IMR-90 (cell line): ENCODE measurements around the gene CD84. TPM values are rescaled to one million over a fixed set of nuclear protein-coding genes. Genes with fewer than 3 reads are reported as not detected.

Experiments used
- ATAC-seq: fragments of 200-7000 bp; cut with Tn5 transposase; 2 replicates; pipeline ENCODE4 v1.9.1; 2020; ENCODE audit warnings: low read depth, mild to moderate bottlenecking, moderate library complexity
- BruUV-seq: library from RNA; stranded (reverse); fragments of 400-500 nt; replicated peaks from 2 replicates; lab custom pipeline; 2021; lab: Mats Ljungman, UMichigan
- CTCF ChIA-PET: fragments of 300-600 bp; formaldehyde crosslinking; extraction: SDS; loops from one replicate; lab custom pipeline; 2021; ENCODE audit warnings: antibody characterized with exemption; lab: Yijun Ruan, JAX
- POLR2A ChIA-PET: fragments of 300-600 bp; sonication (Branson Sonifier 250); formaldehyde crosslinking; loops from one replicate; lab custom pipeline; 2022; ENCODE audit warnings: antibody characterized with exemption; ENCODE audit not compliant: unreplicated experiment; lab: Charles Lee
- DNase-seq: peaks from one replicate; pipeline ENCODE4 v3.0.0; 2013
- H2AFZ ChIP-seq: replicated peaks from 2 replicates; pipeline ENCODE3; 2013; ENCODE audit warnings: low read length, mild to moderate bottlenecking; ENCODE audit not compliant: poor library complexity
- H2AK5ac ChIP-seq: 2 replicates; pipeline ENCODE4 v1.6.1; 2013; ENCODE audit warnings: low read depth, low read length, inconsistent platforms
- H2AK9ac ChIP-seq: replicated peaks from 2 replicates; pipeline ENCODE3; 2013; ENCODE audit warnings: mild to moderate bottlenecking, low read depth, low read length, moderate library complexity; ENCODE audit not compliant: poor library complexity
- H2BK120ac ChIP-seq: 2 replicates; pipeline ENCODE4 v1.6.1; 2013; ENCODE audit warnings: low read depth, low read length, inconsistent platforms
- H2BK15ac ChIP-seq: 3 replicates; pipeline ENCODE4 v1.6.1; 2013; ENCODE audit warnings: low read depth, low read length, inconsistent platforms
- H2BK20ac ChIP-seq: 2 replicates; pipeline ENCODE4 v1.6.1; 2013; ENCODE audit warnings: low read depth, mild to moderate bottlenecking, inconsistent platforms, low read length, moderate library complexity
- H2BK5ac ChIP-seq: 2 replicates; pipeline ENCODE4 v1.6.1; 2013; ENCODE audit warnings: mild to moderate bottlenecking, low read depth, low read length, inconsistent platforms; ENCODE audit not compliant: poor library complexity, severe bottlenecking
- H3K14ac ChIP-seq: replicated peaks from 2 replicates; pipeline ENCODE4 v1.6.1; 2013; ENCODE audit warnings: low read depth, low read length, inconsistent platforms
- H3K18ac ChIP-seq: 2 replicates; pipeline ENCODE4 v1.6.1; 2013; ENCODE audit warnings: low read depth, low read length, control low read depth
- H3K23ac ChIP-seq: 2 replicates; pipeline ENCODE4 v1.6.1; 2013; ENCODE audit warnings: low read depth, low read length, inconsistent platforms
- H3K27ac ChIP-seq: 2 replicates; pipeline ENCODE4 v1.5.1; 2013; ENCODE audit warnings: mild to moderate bottlenecking, control low read depth, low read length; ENCODE audit not compliant: insufficient read depth
- H3K27me3 ChIP-seq: 2 replicates; pipeline ENCODE4 v1.6.1; 2013; ENCODE audit warnings: low read length; ENCODE audit not compliant: control insufficient read depth, insufficient read depth
- H3K36me3 ChIP-seq: 2 replicates; pipeline ENCODE4 v1.6.1; 2013; ENCODE audit warnings: low read length, mixed read lengths; ENCODE audit not compliant: control insufficient read depth, insufficient read depth
- H3K4ac ChIP-seq: 2 replicates; pipeline ENCODE4 v1.6.1; 2013; ENCODE audit warnings: low read depth, low read length, inconsistent platforms
- H3K4me1 ChIP-seq: 2 replicates; pipeline ENCODE4 v1.6.1; 2013; ENCODE audit warnings: low read length, mixed read lengths; ENCODE audit not compliant: control insufficient read depth, insufficient read depth
- H3K4me2 ChIP-seq: 2 replicates; pipeline ENCODE4 v1.6.1; 2013; ENCODE audit warnings: low read depth, mild to moderate bottlenecking, control low read depth, low read length, moderate library complexity
- H3K4me3 ChIP-seq: 2 replicates; pipeline ENCODE4 v1.5.1; 2013; ENCODE audit warnings: low read depth, mild to moderate bottlenecking, control low read depth, low read length, moderate library complexity; ENCODE audit not compliant: insufficient read depth
- H3K56ac ChIP-seq: 2 replicates; pipeline ENCODE4 v1.6.1; 2013; ENCODE audit warnings: low read length, inconsistent platforms; ENCODE audit not compliant: insufficient read depth; ENCODE audit errors: extremely low read depth
- H3K79me1 ChIP-seq, 2 experiments: 2 replicates each; pipeline ENCODE4 v1.6.1; 2013; ENCODE audit warnings: low read length in 2 of 2, inconsistent platforms in 1 of 2, low read depth in 1 of 2
- H3K9ac ChIP-seq: 2 replicates; pipeline ENCODE4 v1.6.1; 2013; ENCODE audit warnings: low read depth, low read length, control low read depth
- H3K9me1 ChIP-seq: 2 replicates; pipeline ENCODE4 v1.6.1; 2013; ENCODE audit warnings: low read length, inconsistent platforms; ENCODE audit not compliant: insufficient read depth
- H3K9me3 ChIP-seq: 2 replicates; pipeline ENCODE4 v1.6.1; 2013; ENCODE audit warnings: low read length; ENCODE audit not compliant: control insufficient read depth, insufficient read depth
- H4K20me1 ChIP-seq: 2 replicates; pipeline ENCODE4 v1.6.1; 2013; ENCODE audit warnings: low read length, inconsistent platforms; ENCODE audit not compliant: insufficient read depth
- H4K5ac ChIP-seq: 2 replicates; pipeline ENCODE4 v1.6.1; 2013; ENCODE audit warnings: mild to moderate bottlenecking, low read depth, low read length, control low read depth
- H4K8ac ChIP-seq, 2 experiments: 2 replicates each; pipeline ENCODE4 v1.6.1; 2013; ENCODE audit warnings: low read depth in 2 of 2, low read length in 2 of 2, control low read depth in 1 of 2, inconsistent platforms in 1 of 2
- H4K91ac ChIP-seq: 2 replicates; pipeline ENCODE4 v1.6.1; 2013; ENCODE audit warnings: low read depth, low read length, inconsistent platforms; ENCODE audit not compliant: insufficient read depth
- FOS ChIP-seq: fragments of 150-350 bp; IDR thresholded peaks from 2 replicates; pipeline ENCODE4 v1.6.1; 2016; ENCODE audit warnings: low read depth, low read length
- MAFK ChIP-seq: IDR thresholded peaks from 2 replicates; pipeline ENCODE4 v1.6.1; 2012; ENCODE audit warnings: low read depth, low read length, improper control_type of control experiment
- MAZ ChIP-seq: IDR thresholded peaks from 2 replicates; pipeline ENCODE4 v1.6.1; 2012; ENCODE audit warnings: low read depth, mild to moderate bottlenecking, low read length, improper control_type of control experiment, moderate library complexity, borderline replicate concordance
- MXI1 ChIP-seq: IDR thresholded peaks from 2 replicates; pipeline ENCODE4 v1.6.1; 2012; ENCODE audit warnings: low read depth, mild to moderate bottlenecking, low read length, moderate library complexity, borderline replicate concordance
- RAD21 ChIP-seq: IDR thresholded peaks from 2 replicates; pipeline ENCODE4 v1.6.1; 2012; ENCODE audit warnings: low read length, improper control_type of control experiment
- RCOR1 ChIP-seq: IDR thresholded peaks from 2 replicates; pipeline ENCODE4 v1.6.1; 2012; ENCODE audit warnings: mild to moderate bottlenecking, low read length, improper control_type of control experiment; ENCODE audit not compliant: insufficient replicate concordance
- RFX5 ChIP-seq: IDR thresholded peaks from 2 replicates; pipeline ENCODE4 v1.8.0; 2012; ENCODE audit warnings: low read depth, mild to moderate bottlenecking, low read length, moderate library complexity
- WGBS, 2 experiments: methylation state at CpG; one replicate each; pipeline versions ENCODE4 v1.1.5 to v1.1.7; 2013; ENCODE audit warnings: missing lambda C conversion rate in 2 of 2; ENCODE audit not compliant: insufficient read length in 1 of 2; ENCODE audit errors: extremely low coverage in 2 of 2; 5-methylcytosine and 5-hydroxymethylcytosine counted together
- dilution Hi-C: fragments of 300-500 bp; cut with HindIII; formaldehyde crosslinking; loops from one replicate; pipeline ENCODE4 v1.14.3; 2018; ENCODE audit warnings: low sequenced_read_pairs; ENCODE audit not compliant: unreplicated experiment
- in situ Hi-C: fragments of 300-500 bp; cut with MboI; formaldehyde crosslinking; loops from 3 replicates; pipeline ENCODE4 v1.14.3; 2019; ENCODE audit warnings: low sequenced_read_pairs, inconsistent platforms, mixed read lengths
- intact Hi-C: fragments of 100-400 bp; cut with micrococcal nuclease; formaldehyde crosslinking; loops from 2 replicates; pipeline ENCODE4 v1.10.0; 2022
- polyA plus RNA-seq, 3 experiments: library from polyadenylated mRNA; depleted of rRNA; stranded (reverse); fragments of >200 nt; gene quantifications; 2 replicates each; pipeline ENCODE4 v1.2.3, GENCODE V29; 2012; ENCODE audit warnings: low replicate concordance in 1 of 3
- total RNA-seq: library from RNA; depleted of rRNA; stranded (reverse); fragments of >200 nt; gene quantifications from 2 replicates; pipeline ENCODE4 v1.2.3, GENCODE V29; 2012
- TF ChIP-seq, protein P1 (sequence below): fragments of 150-350 bp; IDR thresholded peaks from 2 replicates; pipeline ENCODE4 v1.6.1; 2017; ENCODE audit warnings: mild to moderate bottlenecking, antibody characterized with exemption, low read length, low read depth
- TF ChIP-seq, protein P2 (sequence below): conservative IDR thresholded peaks from 2 replicates; pipeline ENCODE4 v1.5.1; 2012; ENCODE audit warnings: mild to moderate bottlenecking, low read depth, low read length, improper control_type of control experiment

CD84 gene
- total and polyA plus RNA-seq, 2 of the 4 experiments (the other 2 are of a cell fraction), result not detected

DNA sequence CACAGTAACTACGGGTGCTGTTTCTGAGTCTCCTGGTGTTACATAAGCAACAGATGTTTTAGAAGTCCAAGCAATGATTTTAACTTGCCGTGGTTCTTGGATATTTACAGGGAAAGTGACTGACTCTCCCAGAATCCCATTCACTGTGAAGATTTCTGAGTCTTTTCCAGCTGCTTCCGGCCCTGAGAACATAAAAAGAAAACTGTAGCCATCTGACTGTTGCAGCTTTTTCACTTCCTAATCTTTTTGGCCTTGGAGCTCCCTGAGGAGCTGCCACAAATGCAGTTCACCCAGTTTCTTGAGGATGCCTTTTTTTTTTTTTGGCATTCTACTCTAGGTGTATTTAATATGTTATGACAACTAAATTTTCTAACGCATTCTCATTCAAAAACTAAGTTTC is 13.7 kb downstream of the CD84 start:
- Histone ChIP-seq H3K14ac (no peak overlapping the region), H2AK9ac (no peak overlapping the region), H4K8ac (no peak overlapping the region), H2BK5ac (no peak overlapping the region), H3K4me2 (no peak overlapping the region), H3K9me3 (no peaks in the 10 kb centered on the region), H3K36me3 (no peaks in the 10 kb centered on the region), H3K9me1 (no peaks in the 10 kb centered on the region), H2AFZ (no peak overlapping the region), H2AK5ac (no peak overlapping the region), H3K56ac (no peak overlapping the region), H2BK20ac (no peak overlapping the region), H4K91ac (no peak overlapping the region), H3K4ac (no peak overlapping the region), H4K5ac (no peak overlapping the region), H3K27ac (no peak overlapping the region), H3K18ac (no peak overlapping the region), H3K4me3 (no peak overlapping the region), H3K9ac (no peak overlapping the region), H3K4me1 (no peaks in the 10 kb centered on the region), H2BK15ac (no peak overlapping the region), H4K20me1 (no peaks in the 10 kb centered on the region), H2BK120ac (no peak overlapping the region), H3K79me1 (no peaks in the 10 kb centered on the region), H3K23ac (no peak overlapping the region), H3K27me3 (no peaks in the 10 kb centered on the region)
- no TSS peak for BruUV-seq
- WGBS, 2 experiments, result no CpG with 5 or more reads among the region's 4 CpGs
- ATAC-seq (no peak), DNase-seq (no peak)
- ChIA-PET POLR2A (no interaction called here), CTCF (interaction anchor here (0.6 kb wide), 1 partner anchor 338 kb away, joined by 4 read pairs; no protein-coding TSS in a partner anchor)
- intact Hi-C loops (no loop called here), in situ Hi-C loops (no loop called here), dilution Hi-C loops (no loop called here)
- no peak for TF ChIP-seq FOS
- no peak for TF ChIP-seq RCOR1
- no peak for TF ChIP-seq RAD21
- no peak for TF ChIP-seq MAFK
- TF ChIP-seq, protein P1, sequence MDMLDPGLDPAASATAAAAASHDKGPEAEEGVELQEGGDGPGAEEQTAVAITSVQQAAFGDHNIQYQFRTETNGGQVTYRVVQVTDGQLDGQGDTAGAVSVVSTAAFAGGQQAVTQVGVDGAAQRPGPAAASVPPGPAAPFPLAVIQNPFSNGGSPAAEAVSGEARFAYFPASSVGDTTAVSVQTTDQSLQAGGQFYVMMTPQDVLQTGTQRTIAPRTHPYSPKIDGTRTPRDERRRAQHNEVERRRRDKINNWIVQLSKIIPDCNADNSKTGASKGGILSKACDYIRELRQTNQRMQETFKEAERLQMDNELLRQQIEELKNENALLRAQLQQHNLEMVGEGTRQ, result no peak
- TF ChIP-seq, protein P2, sequence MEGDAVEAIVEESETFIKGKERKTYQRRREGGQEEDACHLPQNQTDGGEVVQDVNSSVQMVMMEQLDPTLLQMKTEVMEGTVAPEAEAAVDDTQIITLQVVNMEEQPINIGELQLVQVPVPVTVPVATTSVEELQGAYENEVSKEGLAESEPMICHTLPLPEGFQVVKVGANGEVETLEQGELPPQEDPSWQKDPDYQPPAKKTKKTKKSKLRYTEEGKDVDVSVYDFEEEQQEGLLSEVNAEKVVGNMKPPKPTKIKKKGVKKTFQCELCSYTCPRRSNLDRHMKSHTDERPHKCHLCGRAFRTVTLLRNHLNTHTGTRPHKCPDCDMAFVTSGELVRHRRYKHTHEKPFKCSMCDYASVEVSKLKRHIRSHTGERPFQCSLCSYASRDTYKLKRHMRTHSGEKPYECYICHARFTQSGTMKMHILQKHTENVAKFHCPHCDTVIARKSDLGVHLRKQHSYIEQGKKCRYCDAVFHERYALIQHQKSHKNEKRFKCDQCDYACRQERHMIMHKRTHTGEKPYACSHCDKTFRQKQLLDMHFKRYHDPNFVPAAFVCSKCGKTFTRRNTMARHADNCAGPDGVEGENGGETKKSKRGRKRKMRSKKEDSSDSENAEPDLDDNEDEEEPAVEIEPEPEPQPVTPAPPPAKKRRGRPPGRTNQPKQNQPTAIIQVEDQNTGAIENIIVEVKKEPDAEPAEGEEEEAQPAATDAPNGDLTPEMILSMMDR, result no peak
- TF ChIP-seq MXI1, result no peak
- TF ChIP-seq MAZ, result no peak
- no peak for TF ChIP-seq RFX5
